HEK293T (cell line): ENCODE measurements around the gene MYO1B.

ENCODE experiments used
- CTCF ChIA-PET: fragments of 350-600 bp; formaldehyde crosslinking; extraction: SDS; loops from one replicate; lab custom pipeline; 2021; ENCODE audit warnings: antibody characterized with exemption, inconsistent platforms; lab: Yijun Ruan, JAX
- POLR2A ChIA-PET: fragments of 350-600 bp; formaldehyde crosslinking; extraction: SDS; loops from one replicate; lab custom pipeline; 2020; ENCODE audit warnings: antibody characterized with exemption, inconsistent platforms; lab: Yijun Ruan, JAX
- DNase-seq: peaks from one replicate; pipeline ENCODE4 v3.0.0; 2012; ENCODE audit warnings: mixed read lengths; ENCODE audit errors: extremely low spot score
- ARNT ChIP-seq: fragments of 450-650 bp; IDR thresholded peaks from 2 replicates; pipeline ENCODE4 v1.6.1; 2017; ENCODE audit warnings: mild to moderate bottlenecking
- BHLHE40 ChIP-seq: fragments of 450-650 bp; IDR thresholded peaks from 2 replicates; pipeline ENCODE4 v1.6.1; 2016; ENCODE audit warnings: mild to moderate bottlenecking, moderate library complexity, borderline replicate concordance
- CTBP1 ChIP-seq: fragments of 450-650 bp; IDR thresholded peaks from 2 replicates; pipeline ENCODE4 v1.6.1; 2016; ENCODE audit warnings: borderline replicate concordance
- ELF4 ChIP-seq: fragments of 450-650 bp; IDR thresholded peaks from 2 replicates; pipeline ENCODE4 v1.6.1; 2017; ENCODE audit warnings: antibody characterized with exemption
- FOXA1 ChIP-seq: fragments of 450-650 bp; IDR thresholded peaks from 2 replicates; pipeline ENCODE4 v1.6.1; 2016; ENCODE audit warnings: mild to moderate bottlenecking
- FOXK2 ChIP-seq: fragments of 450-650 bp; IDR thresholded peaks from 2 replicates; pipeline ENCODE4 v1.6.1; 2016; ENCODE audit warnings: mild to moderate bottlenecking
- FOXM1 ChIP-seq: fragments of 450-650 bp; IDR thresholded peaks from 2 replicates; pipeline ENCODE4 v1.6.1; 2017; ENCODE audit warnings: mild to moderate bottlenecking, borderline replicate concordance
- HDGF ChIP-seq: fragments of 450-650 bp; IDR thresholded peaks from 2 replicates; pipeline ENCODE4 v1.6.1; 2017; ENCODE audit warnings: antibody characterized with exemption, borderline replicate concordance
- L3MBTL2 ChIP-seq: fragments of 450-650 bp; conservative IDR thresholded peaks from 2 replicates; pipeline ENCODE4 v1.6.1; 2016; ENCODE audit warnings: mild to moderate bottlenecking
- LEF1 ChIP-seq: fragments of 450-650 bp; IDR thresholded peaks from 2 replicates; pipeline ENCODE4 v1.6.1; 2017; ENCODE audit warnings: mild to moderate bottlenecking, borderline replicate concordance
- NFRKB ChIP-seq: fragments of 450-650 bp; IDR thresholded peaks from 2 replicates; pipeline ENCODE4 v1.6.1; 2016; ENCODE audit warnings: mild to moderate bottlenecking, moderate library complexity
- PKNOX1 ChIP-seq: fragments of 450-650 bp; IDR thresholded peaks from 2 replicates; pipeline ENCODE4 v1.6.1; 2016
- SP1 ChIP-seq: fragments of 450-650 bp; IDR thresholded peaks from 2 replicates; pipeline ENCODE4 v1.6.1; 2017
- SUZ12 ChIP-seq: fragments of 450-650 bp; IDR thresholded peaks from 2 replicates; pipeline ENCODE4 v1.6.1; 2016; ENCODE audit warnings: mild to moderate bottlenecking
- TARDBP ChIP-seq: fragments of 450-650 bp; IDR thresholded peaks from 2 replicates; pipeline ENCODE4 v1.6.1; 2016
- ZNF384 ChIP-seq: fragments of 450-650 bp; IDR thresholded peaks from 2 replicates; pipeline ENCODE4 v1.6.1; 2016

Gene MYO1B

GRCh38 chr2:191319186-191319585 is 74.0 kb downstream of the MYO1B start:
- ChIA-PET POLR2A (no interaction called here), CTCF (interaction anchor here (1.0 to 1.1 kb wide), 2 partner anchors 43 to 54 kb away, joined by 3 to 4 read pairs; no protein-coding TSS in a partner anchor)
- TF ChIP-seq LEF1, result no peak
- TF ChIP-seq PKNOX1, result 0 out of 2 replicates have a peak, but pooled peaks have one; percentile 25
- no peak for DNase-seq

GRCh38 chr2:191320881-191321280 is 75.7 kb downstream of the MYO1B start:
- ChIA-PET POLR2A (interaction anchor here (1.0 kb wide), 1 partner anchor 73 kb away, joined by 5 read pairs; no protein-coding TSS in a partner anchor), CTCF (no interaction called here)
- TF ChIP-seq HDGF (no peak), LEF1 (no peak), BHLHE40 (no peak), TARDBP (no peak), ZNF384 (no peak), CTBP1 (no peak), FOXA1 (no peak), ARNT (no peak), SUZ12 (no peak), SP1 (no peak), PKNOX1 (no peak), L3MBTL2 (no peak), NFRKB (no peak)
- DNase-seq, result no peak

GRCh38 chr2:191321861-191322662 is 76.9 kb downstream of the MYO1B start:
- peak; percentile 45 for DNase-seq
- ChIA-PET POLR2A (interaction anchor here (1.0 to 1.3 kb wide), 2 partner anchors 74 to 76 kb away, joined by 3 to 5 read pairs; no protein-coding TSS in a partner anchor), CTCF (interaction anchor here (0.5 to 0.7 kb wide), 2 partner anchors 104 to 690 kb away, joined by 3 to 4 read pairs; no protein-coding TSS in a partner anchor)
- TF ChIP-seq ZNF384, result no peak
- TF ChIP-seq CTBP1, result peak; percentile 71; the same call in 1 of the 2 replicates
- no peak for TF ChIP-seq HDGF
- TF ChIP-seq NFRKB, result no peak
- TF ChIP-seq FOXM1, result no peak

- no peak for DNase-seq
- no peak for TF ChIP-seq FOXM1
- TF ChIP-seq ZNF384, result no peak
- no peak for TF ChIP-seq FOXA1
- no peak for TF ChIP-seq SUZ12
- TF ChIP-seq CTBP1, result no peak
- TF ChIP-seq NFRKB, result no peak
- no peak for TF ChIP-seq BHLHE40
- TF ChIP-seq HDGF, result no peak
- TF ChIP-seq TARDBP, result no peak
- no peak for TF ChIP-seq ARNT
- TF ChIP-seq LEF1, result no peak
- no peak for TF ChIP-seq L3MBTL2
- TF ChIP-seq PKNOX1, result no peak
- no peak for TF ChIP-seq FOXK2
- ChIA-PET CTCF (interaction anchor here (0.7 kb wide), 1 partner anchor 689 kb away, joined by 3 read pairs; no protein-coding TSS in a partner anchor), POLR2A (no interaction called here)
Measured at GRCh38 chr2:191322828-191323506, 77.8 kb downstream of the MYO1B start.

GRCh38 chr2:191325651-191326365 is 80.6 kb downstream of the MYO1B start:
- no peak for TF ChIP-seq TARDBP
- no peak for TF ChIP-seq SUZ12
- TF ChIP-seq FOXK2, result no peak
- no peak for TF ChIP-seq ELF4
- TF ChIP-seq NFRKB, result no peak
- no peak for TF ChIP-seq BHLHE40
- no peak for TF ChIP-seq PKNOX1
- TF ChIP-seq ZNF384, result no peak
- POLR2A ChIA-PET, result no interaction called here
- no peak for DNase-seq
- CTCF ChIA-PET, result no interaction called here
